Fibroblast of lung (primary cell): ENCODE results near the gene CACTIN. TPM values are rescaled to one million over a fixed set of nuclear protein-coding genes. Genes with fewer than 3 reads are reported as not detected.

Experiments used
- DNase-seq, 2 donors: peaks; one replicate each; pipeline versions ENCODE4 v3.0.0 to v3.0.0-alpha.2; 2010; ENCODE audit warnings: low read depth in 2 of 2
- H2AFZ ChIP-seq: 2 replicates; pipeline ENCODE4 v1.5.1; 2012; ENCODE audit warnings: low read length, control low read depth, inconsistent platforms
- H3K27ac ChIP-seq: 2 replicates; pipeline ENCODE4 v1.5.1; 2011; ENCODE audit warnings: low read length, control low read depth; ENCODE audit not compliant: insufficient read depth
- H3K27me3 ChIP-seq: 2 replicates; pipeline ENCODE4 v1.5.1; 2011; ENCODE audit warnings: mild to moderate bottlenecking, low read length; ENCODE audit not compliant: control insufficient read depth, insufficient read depth
- H3K36me3 ChIP-seq: 2 replicates; pipeline ENCODE4 v1.5.1; 2011; ENCODE audit warnings: low read length; ENCODE audit not compliant: control insufficient read depth, insufficient read depth
- H3K4me1 ChIP-seq: 2 replicates; pipeline ENCODE4 v1.5.1; 2011; ENCODE audit warnings: low read length; ENCODE audit not compliant: control insufficient read depth, insufficient read depth; ENCODE audit errors: extremely low read depth
- H3K4me2 ChIP-seq: 2 replicates; pipeline ENCODE4 v1.5.1; 2011; ENCODE audit warnings: low read length, control low read depth; ENCODE audit not compliant: insufficient read depth; ENCODE audit errors: extremely low read depth
- H3K4me3 ChIP-seq, 4 experiments: fragments of 200-600 bp in 1 of 4; sonication (generic) in 1 of 4; replicated peaks in 1 of 4; 2 replicates each; pipeline ENCODE4 v1.5.1; 2011 to 2016; ENCODE audit warnings: low read length in 4 of 4, low read depth in 3 of 4, mild to moderate bottlenecking in 3 of 4, control low read depth in 2 of 4, inconsistent platforms in 1 of 4, mixed read lengths in 1 of 4; ENCODE audit not compliant: insufficient read depth in 1 of 4; ENCODE audit errors: control extremely low read depth in 1 of 4
- H3K79me2 ChIP-seq: 2 replicates; pipeline ENCODE4 v1.5.1; 2012; ENCODE audit warnings: mild to moderate bottlenecking, low read length, inconsistent platforms; ENCODE audit not compliant: control insufficient read depth, insufficient read depth
- H3K9ac ChIP-seq: 2 replicates; pipeline ENCODE4 v1.5.1; 2011; ENCODE audit warnings: mild to moderate bottlenecking, low read length, control low read depth; ENCODE audit not compliant: insufficient read depth
- H3K9me3 ChIP-seq: 2 replicates; pipeline ENCODE4 v1.5.1; 2012; ENCODE audit warnings: low read depth, low read length; ENCODE audit not compliant: control insufficient read depth, insufficient read depth
- H4K20me1 ChIP-seq: 2 replicates; pipeline ENCODE4 v1.5.1; 2011; ENCODE audit warnings: low read length; ENCODE audit not compliant: control insufficient read depth, insufficient read depth; ENCODE audit errors: extremely low read depth
- CTCF ChIP-seq, 2 donors: IDR thresholded peaks in 1 of 2; conservative IDR thresholded peaks in 1 of 2; 1 replicate in 1 of 2; 2 replicates in 1 of 2; pipeline ENCODE4 v1.5.1; 2011 to 2012; ENCODE audit warnings: low read length in 2 of 2, control low read depth in 1 of 2, inconsistent platforms in 1 of 2, low read depth in 1 of 2, mild to moderate bottlenecking in 1 of 2
- EZH2 ChIP-seq: IDR thresholded peaks from 2 replicates; pipeline ENCODE4 v1.5.1; 2012; ENCODE audit warnings: low read length, control low read depth, mild to moderate bottlenecking; ENCODE audit errors: missing control alignments
- polyA plus RNA-seq, 2 donors: library from polyadenylated mRNA; depleted of rRNA in 1 of 2; stranded (reverse) in 1 of 2; unstranded in 1 of 2; fragments of >200 nt; gene quantifications; 2 replicates each; pipeline ENCODE4 v1.2.1, GENCODE V29; 2011 to 2012; ENCODE audit warnings: missing spikeins in 1 of 2
- total RNA-seq: library from RNA; depleted of rRNA; stranded (reverse); fragments of >200 nt; gene quantifications from 2 replicates; pipeline ENCODE4 v1.2.1, GENCODE V29; 2014

CACTIN gene
- total and polyA plus RNA-seq, 2 donors (not counting 1 experiment from before 2014, with no cell fraction given), result 6.7 to 19.7 TPM

DNA sequence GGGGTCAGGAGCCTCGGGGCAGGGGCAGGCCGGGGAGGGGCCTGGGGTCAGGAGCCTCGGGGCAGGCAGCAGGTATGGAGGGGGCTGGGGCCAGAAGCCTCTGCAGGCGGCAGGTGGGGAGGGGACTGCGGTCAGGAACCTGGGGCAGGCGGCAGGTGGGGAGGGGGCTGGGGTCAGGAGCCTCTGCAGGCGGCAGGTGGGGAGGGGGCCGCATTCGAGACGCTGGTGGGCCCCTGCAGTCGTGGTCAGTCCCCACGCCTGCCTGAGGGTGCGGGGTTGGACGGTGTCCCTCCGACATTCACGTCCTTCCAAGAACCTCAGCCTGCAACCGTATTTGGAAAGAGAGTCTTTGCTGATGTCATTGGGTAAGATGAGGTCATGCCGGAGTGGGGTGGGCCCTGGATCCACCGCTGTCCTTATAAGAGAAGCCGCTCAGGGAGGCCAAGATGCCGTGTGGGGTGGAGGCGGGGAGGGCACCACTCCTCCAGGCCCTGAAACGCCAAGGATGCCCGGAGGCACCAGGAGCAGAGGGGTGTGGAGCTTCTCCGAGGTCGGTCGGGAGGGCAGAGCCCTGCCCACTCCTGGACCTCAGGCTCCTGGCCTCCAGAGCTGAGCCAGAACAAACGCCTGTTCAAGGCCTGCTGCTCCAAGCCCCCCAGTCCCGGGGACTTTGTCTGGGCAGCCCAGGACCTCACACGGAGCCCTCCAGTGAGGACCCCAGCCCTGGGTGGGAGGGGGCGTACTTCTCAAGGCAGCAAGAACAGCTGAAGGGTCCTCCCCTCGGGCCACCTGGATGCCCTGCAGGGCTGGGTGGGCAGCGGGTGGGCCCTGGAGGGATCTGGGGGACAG, 43.6 kb upstream of the CACTIN start:
- H3K4me2 ChIP-seq, result peak overlapping the region; percentile 78
- TF ChIP-seq CTCF (conservative IDR thresholded peaks at IDR 0.05 in 1 of 2, IDR thresholded peaks at IDR 0.05 in 1 of 2; ENCODE audit: low read depth in 1 of 2, low read length in 2 of 2) (no peak), EZH2 (no peak)

GRCh38 chr19:3669082-3669946, 42.7 kb upstream of the CACTIN start:
- TF ChIP-seq CTCF (conservative IDR thresholded peaks at IDR 0.05 in 1 of 2, IDR thresholded peaks at IDR 0.05 in 1 of 2; ENCODE audit: low read depth in 1 of 2, low read length in 2 of 2) (no peak), EZH2 (no peak)
- DNase-seq, result no peak
- Histone ChIP-seq H2AFZ (no peak overlapping the region), H3K27me3 (no peaks in the 10 kb centered on the region), H3K4me2 (no peak overlapping the region), H4K20me1 (no peaks in the 10 kb centered on the region), H3K27ac (no peak overlapping the region), H3K4me3 (no peak overlapping the region), H3K9ac (no peak overlapping the region), H3K4me1 (peaks cover 23% of the 10 kb centered on the region), H3K79me2 (no peaks in the 10 kb centered on the region), H3K36me3 (peaks cover 7% of the 10 kb centered on the region), H3K9me3 (no peaks in the 10 kb centered on the region)

More for the DNA sequence above, 43.6 kb upstream of the CACTIN start:
- H3K9ac ChIP-seq, result peak overlapping the region; percentile 66
- peaks cover 6% of the 10 kb centered on the region for H3K36me3 ChIP-seq
- no peaks in the 10 kb centered on the region for H3K27me3 ChIP-seq
- H3K4me3 ChIP-seq, result peak overlapping the region in 1 of 4 experiments; percentile 49
- H3K27ac ChIP-seq, result peak overlapping the region; percentile 95
- H3K4me1 ChIP-seq, result peaks cover 23% of the 10 kb centered on the region
- no peaks in the 10 kb centered on the region for H3K9me3 ChIP-seq
- peaks cover under 1% of the 10 kb centered on the region for H3K79me2 ChIP-seq
- no peaks in the 10 kb centered on the region for H4K20me1 ChIP-seq
- H2AFZ ChIP-seq, result no peak overlapping the region
- peak; percentile 90 to 96 for DNase-seq
